Nephron progenitor cell (in vitro differentiated cells): ENCODE measurements around the gene CAMK2A.

ENCODE experiments used
- DNase-seq: peaks from one replicate; pipeline ENCODE4 v3.0.0; 2021
- H3K27ac Mint-ChIP-seq: 2 replicates; pipeline ENCODE4 v1.8.0; 2021; ENCODE audit warnings: mild to moderate bottlenecking, moderate library complexity, mixed read lengths
- H3K27me3 Mint-ChIP-seq: 2 replicates; pipeline ENCODE4 v1.8.0; 2021; ENCODE audit warnings: mild to moderate bottlenecking, low read depth, mixed read lengths; ENCODE audit not compliant: poor library complexity
- H3K36me3 Mint-ChIP-seq: 2 replicates; pipeline ENCODE4 v1.8.0; 2021; ENCODE audit warnings: low read depth, mixed read lengths
- H3K4me1 Mint-ChIP-seq: 2 replicates; pipeline ENCODE4 v1.8.0; 2021; ENCODE audit warnings: mixed read lengths
- H3K4me3 Mint-ChIP-seq: 2 replicates; pipeline ENCODE4 v1.8.0; 2021; ENCODE audit warnings: mild to moderate bottlenecking, moderate library complexity, mixed read lengths
- H3K9me3 Mint-ChIP-seq: 2 replicates; pipeline ENCODE4 v1.8.0; 2021; ENCODE audit warnings: mild to moderate bottlenecking, moderate library complexity, mixed read lengths
- CTCF ChIP-seq: fragments of 200-600 bp; sonication (generic); IDR thresholded peaks from 2 replicates; pipeline ENCODE4 v1.5.0; 2021; ENCODE audit warnings: antibody characterized with exemption

Gene CAMK2A

GRCh38 chr5:150329881-150330876 is 40.6 kb upstream of the CAMK2A start:
- Mint-ChIP-seq H3K27me3 (no peaks in the 10 kb centered on the region), H3K9me3 (no peaks in the 10 kb centered on the region), H3K27ac (peak overlapping the region; percentile 2), H3K4me1 (peaks cover 57% of the 10 kb centered on the region), H3K4me3 (no peak overlapping the region), H3K36me3 (no peaks in the 10 kb centered on the region)
- TF ChIP-seq CTCF, result no peak
- DNase-seq, result peak; percentile 23

DNA sequence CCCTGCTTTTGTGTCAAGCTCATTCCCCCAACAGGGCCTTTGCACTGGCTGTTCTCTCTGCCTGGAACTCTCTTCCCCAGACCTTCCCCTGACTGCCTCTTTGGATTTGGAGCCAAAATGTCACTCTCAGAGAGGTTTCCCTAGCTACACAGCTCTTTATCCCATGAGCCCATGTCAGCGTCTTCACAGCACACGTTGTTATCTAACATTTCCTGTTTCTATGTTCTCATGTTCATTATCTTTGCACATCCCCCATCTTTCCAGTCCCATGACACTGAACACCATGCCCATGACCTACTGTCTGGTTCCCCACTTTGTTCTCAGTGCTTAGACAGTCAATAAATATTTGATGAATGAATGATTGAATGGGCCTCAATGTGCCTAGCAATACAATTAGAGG is 39.5 kb upstream of the CAMK2A start:
- Mint-ChIP-seq H3K4me3 (no peak overlapping the region), H3K36me3 (no peaks in the 10 kb centered on the region), H3K4me1 (peaks cover 59% of the 10 kb centered on the region)

GRCh38 chr5:150328515-150328914 is 38.9 kb upstream of the CAMK2A start:
- Mint-ChIP-seq H3K9me3 (no peaks in the 10 kb centered on the region), H3K4me1 (peaks cover 59% of the 10 kb centered on the region), H3K27ac (no peak overlapping the region), H3K4me3 (no peak overlapping the region), H3K36me3 (no peaks in the 10 kb centered on the region), H3K27me3 (peaks cover 4% of the 10 kb centered on the region)
- TF ChIP-seq CTCF, result no peak
- DNase-seq, result no peak

More for the DNA sequence above, 39.5 kb upstream of the CAMK2A start:
- Mint-ChIP-seq H3K27me3 (no peaks in the 10 kb centered on the region), H3K27ac (no peak overlapping the region), H3K9me3 (no peaks in the 10 kb centered on the region)
- DNase-seq, result no peak
- no peak for TF ChIP-seq CTCF

DNA sequence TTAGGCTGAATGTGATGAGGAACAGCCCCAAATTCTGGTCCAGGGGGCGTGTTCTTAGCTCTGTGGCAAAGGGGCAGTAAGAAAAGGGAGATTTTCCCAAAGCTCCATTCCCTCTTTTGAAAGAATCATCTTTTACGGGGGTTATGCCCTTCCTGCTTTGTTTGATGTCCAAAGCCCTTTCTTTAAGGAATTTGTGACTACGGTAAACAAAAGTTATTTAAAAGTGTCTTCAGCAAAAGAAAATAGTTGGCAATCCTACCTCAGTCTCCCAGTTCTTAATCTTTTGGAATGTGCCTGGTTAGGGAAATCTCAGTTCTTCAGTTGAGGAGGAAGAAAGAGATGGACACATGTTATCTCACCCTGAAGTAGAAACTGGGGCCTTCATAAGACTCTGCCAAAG is 37.6 kb upstream of the CAMK2A start:
- no peak for TF ChIP-seq CTCF
- peaks cover 4% of the 10 kb centered on the region for H3K27me3 Mint-ChIP-seq
- H3K36me3 Mint-ChIP-seq, result no peaks in the 10 kb centered on the region
- H3K9me3 Mint-ChIP-seq, result no peaks in the 10 kb centered on the region
- H3K4me1 Mint-ChIP-seq, result peaks cover 59% of the 10 kb centered on the region
- no peak overlapping the region for H3K27ac Mint-ChIP-seq
- DNase-seq, result no peak
- no peak overlapping the region for H3K4me3 Mint-ChIP-seq

DNA sequence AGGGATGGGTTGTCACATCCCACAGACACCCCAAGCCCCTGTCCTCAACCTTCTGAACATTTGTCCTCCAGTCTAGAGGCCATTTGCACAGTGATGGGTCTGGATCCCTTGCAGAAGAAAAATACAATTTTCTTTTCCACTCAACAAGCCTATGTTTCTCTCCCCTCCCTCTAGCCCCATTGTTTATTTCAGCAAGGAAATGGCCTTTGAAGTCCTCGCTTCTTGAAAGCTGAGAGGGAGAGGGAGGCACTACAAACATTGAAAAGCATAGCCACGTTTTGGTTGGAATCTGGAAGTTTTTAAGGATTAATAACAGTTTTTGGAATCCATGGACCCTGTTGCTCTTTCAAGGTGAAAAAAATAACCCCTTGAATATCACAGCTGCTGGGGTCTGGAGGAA is 37.1 kb upstream of the CAMK2A start:
- H3K27ac Mint-ChIP-seq, result no peak overlapping the region
- H3K4me1 Mint-ChIP-seq, result peaks cover 59% of the 10 kb centered on the region
- H3K36me3 Mint-ChIP-seq, result no peaks in the 10 kb centered on the region
- no peak for TF ChIP-seq CTCF
- H3K27me3 Mint-ChIP-seq, result peaks cover 4% of the 10 kb centered on the region
- DNase-seq, result no peak
- no peak overlapping the region for H3K4me3 Mint-ChIP-seq
- H3K9me3 Mint-ChIP-seq, result peaks cover under 1% of the 10 kb centered on the region

DNA sequence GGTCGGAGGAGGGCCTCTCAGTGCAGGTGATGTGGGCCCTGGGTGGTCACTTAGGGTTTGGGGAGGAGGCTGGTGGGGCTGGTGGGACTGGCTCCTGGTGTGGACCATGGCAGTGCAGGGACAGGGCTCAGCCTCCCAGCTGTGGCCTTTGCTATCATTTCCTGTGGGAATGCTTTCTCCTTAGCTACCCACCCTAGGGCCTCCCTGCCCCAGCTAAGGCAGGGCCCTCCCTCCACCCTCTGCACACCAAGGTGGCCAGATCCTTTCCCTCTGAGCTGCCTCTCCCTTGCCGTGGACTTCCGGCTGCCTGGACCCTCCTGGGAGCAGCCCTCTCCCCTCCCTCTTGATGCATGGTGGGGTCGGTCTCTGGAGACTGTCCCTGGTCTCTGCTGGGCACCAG is 35.9 kb upstream of the CAMK2A start:
- Mint-ChIP-seq H3K27me3 (peaks cover 4% of the 10 kb centered on the region), H3K9me3 (peaks cover 4% of the 10 kb centered on the region), H3K4me3 (no peak overlapping the region), H3K27ac (peak overlapping the region; percentile 69), H3K36me3 (no peaks in the 10 kb centered on the region), H3K4me1 (peaks cover 57% of the 10 kb centered on the region)
- no peak for DNase-seq
- TF ChIP-seq CTCF, result no peak
